ENCODE measurements around the gene GNA14.

GNA14 gene

GRCh38 chr9:77512876-77513275 lies 135.2 kb downstream of the GNA14 start:
- H3K27ac ChIP-seq = no peak overlapping the region
- TF ChIP-seq ZFX (IDR thresholded peaks at IDR 0.05; ENCODE audit: borderline replicate concordance) = no peak
- no peak for TF ChIP-seq CTCF (IDR thresholded peaks at IDR 0.05)

GRCh38 chr9:77511525-77511924 lies 136.6 kb downstream of the GNA14 start:
- no peak overlapping the region for H3K27ac ChIP-seq
- TF ChIP-seq ZFX (IDR thresholded peaks at IDR 0.05; ENCODE audit: borderline replicate concordance) = no peak

DNA sequence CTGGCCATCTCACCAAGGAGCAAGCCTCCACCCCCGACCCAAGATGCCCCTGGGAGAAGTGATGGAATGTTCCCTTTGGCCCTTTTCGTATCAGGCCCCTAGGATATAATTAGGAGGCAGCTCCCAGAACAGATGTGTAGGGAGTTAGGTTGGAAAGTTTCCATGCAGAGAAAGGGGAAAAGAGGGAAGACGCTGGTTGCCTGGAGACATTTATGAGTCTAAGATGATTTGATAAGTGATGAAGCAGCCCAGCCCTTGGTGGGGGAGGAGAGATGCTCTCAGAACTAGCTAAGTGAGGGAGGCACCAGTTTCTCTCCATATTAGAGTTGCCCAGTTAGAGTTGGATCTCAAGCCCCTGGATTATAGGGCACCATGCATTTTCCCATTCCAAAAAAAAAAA lies 137.5 kb downstream of the GNA14 start:
- no peak overlapping the region for H3K27ac ChIP-seq
- TF ChIP-seq CTCF (IDR thresholded peaks at IDR 0.05) = no peak
- TF ChIP-seq ZFX (IDR thresholded peaks at IDR 0.05; ENCODE audit: borderline replicate concordance) = no peak

DNA sequence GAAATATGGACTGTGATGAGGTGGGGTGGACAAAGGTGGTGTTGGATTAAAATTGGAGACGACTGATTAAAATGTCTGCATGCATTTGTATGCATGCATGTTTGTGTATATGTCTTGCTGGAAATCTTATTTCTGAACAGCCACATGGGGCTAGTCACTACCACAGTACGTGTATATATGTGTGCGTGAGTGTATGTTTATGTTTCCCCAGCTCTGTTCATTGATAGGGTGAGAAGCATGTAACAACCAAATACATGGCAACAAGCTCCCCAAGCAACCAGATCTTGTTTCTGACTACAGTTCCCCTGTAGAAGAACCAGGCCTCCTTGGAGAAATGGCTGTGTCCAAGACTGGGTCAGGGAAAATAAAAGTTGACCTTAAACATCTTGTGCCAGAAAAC lies 139.7 kb downstream of the GNA14 start:
- no peak overlapping the region for H3K27ac ChIP-seq
- TF ChIP-seq ZFX (IDR thresholded peaks at IDR 0.05; ENCODE audit: borderline replicate concordance) (no peak), CTCF (IDR thresholded peaks at IDR 0.05) (no peak)

DNA sequence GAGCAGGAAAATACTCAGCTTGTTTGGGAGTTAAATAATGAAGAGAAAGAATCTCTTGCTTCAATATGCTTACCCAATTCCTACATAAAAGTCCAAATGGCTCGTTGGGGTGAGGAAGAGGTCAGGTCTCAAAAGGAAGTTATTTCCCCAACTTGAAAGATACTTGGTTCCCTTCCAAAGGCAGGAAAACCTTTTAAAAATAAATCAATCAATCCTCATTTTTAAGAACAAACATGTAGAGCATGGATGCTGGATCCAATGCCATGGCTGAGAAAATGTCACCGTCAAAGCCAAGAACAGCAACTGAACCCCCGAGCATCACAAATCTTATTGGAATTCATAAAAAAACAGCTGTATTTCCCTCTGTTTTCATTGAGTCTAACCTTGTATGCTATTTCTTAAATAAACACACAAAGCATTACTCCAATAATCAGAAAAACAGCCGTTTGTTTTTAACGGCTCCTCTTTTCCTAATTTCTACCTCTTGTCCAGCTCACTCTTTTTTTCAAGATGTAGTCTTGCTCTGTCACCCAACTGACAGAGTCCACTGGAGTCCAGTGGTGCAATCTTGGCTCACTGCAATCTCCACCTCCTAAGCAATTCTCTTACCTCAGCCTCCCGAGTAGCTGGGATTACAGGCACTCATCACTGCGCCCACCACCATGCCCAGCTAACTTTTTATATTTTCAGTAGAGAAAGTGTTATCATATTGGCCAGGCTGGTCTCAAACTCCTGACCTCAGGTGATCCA lies 140.7 kb downstream of the GNA14 start:
- no peak for TF ChIP-seq ZFX (IDR thresholded peaks at IDR 0.05; ENCODE audit: borderline replicate concordance)
- no peak for TF ChIP-seq CTCF (IDR thresholded peaks at IDR 0.05)
- H3K27ac ChIP-seq = no peak overlapping the region

- TF ChIP-seq CTCF (IDR thresholded peaks at IDR 0.05) (no peak), ZFX (IDR thresholded peaks at IDR 0.05; ENCODE audit: borderline replicate concordance) (no peak)
- H3K27ac ChIP-seq = no peak overlapping the region
Observed at GRCh38 chr9:77505232-77505631, 142.9 kb downstream of the GNA14 start.

- TF ChIP-seq ZFX (IDR thresholded peaks at IDR 0.05; ENCODE audit: borderline replicate concordance) (no peak), CTCF (IDR thresholded peaks at IDR 0.05) (no peak)
- H3K27ac ChIP-seq = no peak overlapping the region
Observed at GRCh38 chr9:77502568-77502967, 145.6 kb downstream of the GNA14 start.

GRCh38 chr9:77498891-77499290 lies 149.2 kb downstream of the GNA14 start:
- no peak overlapping the region for H3K27ac ChIP-seq
- TF ChIP-seq ZFX (IDR thresholded peaks at IDR 0.05; ENCODE audit: borderline replicate concordance) (no peak), CTCF (IDR thresholded peaks at IDR 0.05) (no peak)
